ENCODE results near the gene EFTUD2.

DNA sequence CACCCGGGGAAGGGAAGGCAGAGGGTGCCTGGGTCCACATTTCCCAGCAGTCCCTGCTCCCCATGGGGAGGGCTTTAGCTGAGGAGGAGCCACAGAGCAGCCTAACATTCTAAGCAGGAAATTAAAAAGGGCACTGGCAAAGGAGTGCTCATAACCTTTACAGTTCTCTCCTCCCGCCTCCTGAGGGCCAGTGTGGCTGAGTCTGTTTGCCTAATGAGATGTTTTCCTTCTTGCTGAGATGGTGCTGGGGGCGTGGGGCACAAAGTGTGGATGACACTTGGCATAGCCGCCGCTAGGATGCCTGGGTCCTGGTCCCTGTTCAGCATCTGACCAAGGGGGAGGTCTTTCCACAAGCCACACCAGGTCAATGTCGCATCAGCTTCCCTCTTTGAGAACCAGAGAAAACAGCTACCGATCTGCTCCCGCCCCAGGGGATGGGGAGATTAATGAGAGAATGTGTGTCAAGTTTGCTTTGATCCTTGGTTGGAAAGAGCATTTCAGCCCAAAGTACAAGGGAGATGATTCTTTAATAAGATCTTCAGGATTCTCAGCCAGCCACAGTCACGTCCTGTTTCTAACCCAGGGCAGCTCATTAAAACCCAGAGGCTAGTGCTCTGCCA is 42.6 kb upstream of the EFTUD2 start:
- no peak for TF ChIP-seq CTCF (IDR thresholded peaks at IDR 0.05)
- no peak for TF ChIP-seq POLR2A (IDR thresholded peaks at IDR 0.05)
- TF ChIP-seq POLR2AphosphoS5 (IDR thresholded peaks at IDR 0.05) = no peak
